Colonic mucosa (tissue), 4 donors: ENCODE results near the gene DLG2. TPM values are rescaled to one million over a fixed set of nuclear protein-coding genes. Genes with fewer than 3 reads are reported as not detected.

Experiments
- DNase-seq: peaks from one replicate; pipeline ENCODE4 v3.0.0-alpha.2; 2020
- H3K27ac ChIP-seq: fragments of 200-600 bp; one replicate; pipeline ENCODE4 v1.8.0; 2021
- H3K27me3 ChIP-seq: fragments of 200-600 bp; one replicate; pipeline ENCODE4 v1.8.0; 2021
- H3K36me3 ChIP-seq: fragments of 200-600 bp; one replicate; pipeline ENCODE4 v1.8.0; 2021
- H3K4me1 ChIP-seq: fragments of 200-600 bp; one replicate; pipeline ENCODE4 v1.8.0; 2021; ENCODE audit warnings: mild to moderate bottlenecking
- H3K4me3 ChIP-seq: fragments of 200-600 bp; one replicate; pipeline ENCODE4 v1.8.0; 2021
- H3K9ac ChIP-seq, 2 donors: one replicate each; pipeline ENCODE4 v1.7.0; 2013; ENCODE audit warnings: control low read depth in 2 of 2, low read depth in 2 of 2, low read length in 2 of 2
- H3K9me3 ChIP-seq: fragments of 200-600 bp; one replicate; pipeline ENCODE4 v1.8.0; 2021
- intact Hi-C: fragments of 100-400 bp; cut with DNase I; formaldehyde crosslinking; loops from one replicate; pipeline ENCODE4 v1.14.1; 2022
- total RNA-seq, 2 donors: library from RNA; stranded (reverse); fragmentation: NEBNext Ultra II Directional in 1 of 2; extraction: Animal tissue kit (Norgen Biotek cat#: 25700) in 1 of 2; gene quantifications; one replicate each; pipeline ENCODE4 v1.2.1, GENCODE V29; 2021
- TF ChIP-seq, protein P1 (sequence below): fragments of 200-600 bp; IDR thresholded peaks from one replicate; pipeline ENCODE4 v1.8.0; 2022; ENCODE audit warnings: antibody characterized with exemption, mild to moderate bottlenecking
- donor health status: healthy.
- donor health status: DM: no; HTN: no; CAD: no.
- donor health status: DM: no; HTN: no; CAD: no.

The DLG2 gene
- total RNA-seq, 2 donors from 2014 or later = 1.4 to 3.3 TPM

DNA sequence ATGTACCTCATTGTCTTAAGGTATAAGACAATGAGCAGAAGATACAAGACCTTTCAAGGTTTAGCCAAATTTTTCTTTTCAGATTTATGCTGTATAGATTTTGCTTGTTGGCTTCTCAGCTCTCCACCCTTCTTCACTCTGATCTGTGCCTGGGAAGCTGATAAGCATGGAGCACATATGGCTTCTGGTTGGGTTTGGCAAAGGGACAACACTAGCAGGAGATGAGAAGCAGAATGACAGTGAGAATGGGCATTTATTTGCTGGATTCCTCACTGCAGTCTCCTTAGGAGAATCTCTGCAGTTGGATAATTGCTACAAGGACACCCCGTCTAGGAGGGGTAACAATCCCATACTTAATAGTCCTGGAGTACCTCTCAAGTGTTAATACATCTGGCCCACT lies 1866.2 kb downstream of the DLG2 start:
- H3K9me3 ChIP-seq = no peaks in the 10 kb centered on the region
- no peak overlapping the region for H3K27ac ChIP-seq
- no peaks in the 10 kb centered on the region for H3K4me1 ChIP-seq
- TF ChIP-seq, protein P1, sequence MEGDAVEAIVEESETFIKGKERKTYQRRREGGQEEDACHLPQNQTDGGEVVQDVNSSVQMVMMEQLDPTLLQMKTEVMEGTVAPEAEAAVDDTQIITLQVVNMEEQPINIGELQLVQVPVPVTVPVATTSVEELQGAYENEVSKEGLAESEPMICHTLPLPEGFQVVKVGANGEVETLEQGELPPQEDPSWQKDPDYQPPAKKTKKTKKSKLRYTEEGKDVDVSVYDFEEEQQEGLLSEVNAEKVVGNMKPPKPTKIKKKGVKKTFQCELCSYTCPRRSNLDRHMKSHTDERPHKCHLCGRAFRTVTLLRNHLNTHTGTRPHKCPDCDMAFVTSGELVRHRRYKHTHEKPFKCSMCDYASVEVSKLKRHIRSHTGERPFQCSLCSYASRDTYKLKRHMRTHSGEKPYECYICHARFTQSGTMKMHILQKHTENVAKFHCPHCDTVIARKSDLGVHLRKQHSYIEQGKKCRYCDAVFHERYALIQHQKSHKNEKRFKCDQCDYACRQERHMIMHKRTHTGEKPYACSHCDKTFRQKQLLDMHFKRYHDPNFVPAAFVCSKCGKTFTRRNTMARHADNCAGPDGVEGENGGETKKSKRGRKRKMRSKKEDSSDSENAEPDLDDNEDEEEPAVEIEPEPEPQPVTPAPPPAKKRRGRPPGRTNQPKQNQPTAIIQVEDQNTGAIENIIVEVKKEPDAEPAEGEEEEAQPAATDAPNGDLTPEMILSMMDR = no peak
- H3K27me3 ChIP-seq = no peaks in the 10 kb centered on the region
- intact Hi-C loops = no loop called here
- H3K36me3 ChIP-seq = no peaks in the 10 kb centered on the region
- no peak overlapping the region for H3K9ac ChIP-seq
- H3K4me3 ChIP-seq = no peak overlapping the region
- no peak for DNase-seq

DNA sequence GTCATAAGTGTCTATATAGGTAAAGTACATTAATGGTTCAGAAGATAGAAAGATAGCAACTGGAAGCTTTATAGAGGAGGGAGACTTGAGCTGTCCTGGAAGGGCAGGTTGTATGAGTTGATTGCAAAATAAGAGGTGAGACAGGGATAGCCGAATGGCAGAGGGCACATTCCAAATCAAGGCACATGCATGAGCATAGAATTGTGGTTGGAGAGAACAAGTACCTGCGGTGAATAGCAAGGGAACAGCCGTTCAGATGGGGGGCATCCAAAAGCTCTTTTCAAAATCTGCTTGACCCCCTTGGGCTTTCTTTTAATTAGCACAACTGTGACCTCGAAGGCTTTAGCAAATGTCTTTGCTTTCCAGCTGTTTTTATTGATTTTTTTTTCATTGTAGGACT lies 1868.0 kb downstream of the DLG2 start:
- Histone ChIP-seq H3K27me3 (no peaks in the 10 kb centered on the region), H3K27ac (no peak overlapping the region), H3K9me3 (no peaks in the 10 kb centered on the region), H3K4me1 (no peaks in the 10 kb centered on the region), H3K36me3 (no peaks in the 10 kb centered on the region), H3K9ac (no peak overlapping the region), H3K4me3 (no peak overlapping the region)
- intact Hi-C loops = no loop called here
- no peak for DNase-seq
- TF ChIP-seq, protein P1 = no peak

DNA sequence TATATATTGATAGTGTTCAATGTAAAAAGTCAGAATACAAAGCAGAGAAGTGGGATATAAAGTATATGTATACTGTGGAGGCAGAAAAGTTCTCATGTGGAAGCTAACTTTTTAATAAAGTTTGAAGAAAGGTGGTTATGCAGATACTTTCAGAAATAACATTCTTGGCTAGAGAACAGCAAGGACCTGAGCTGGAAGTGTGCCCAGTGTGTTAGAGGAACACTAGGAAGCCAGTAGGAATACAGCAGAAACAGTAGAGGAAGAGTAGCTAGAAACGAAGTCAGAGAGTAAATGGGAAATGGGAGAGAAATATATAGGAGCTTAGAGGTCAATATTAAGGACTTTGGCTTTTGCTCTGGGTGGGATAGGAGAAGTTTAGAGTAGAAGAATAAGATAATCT lies 1876.1 kb downstream of the DLG2 start:
- no peaks in the 10 kb centered on the region for H3K27me3 ChIP-seq
- intact Hi-C loops = no loop called here
- no peaks in the 10 kb centered on the region for H3K36me3 ChIP-seq
- no peaks in the 10 kb centered on the region for H3K4me1 ChIP-seq
- no peak overlapping the region for H3K9ac ChIP-seq
- no peak overlapping the region for H3K27ac ChIP-seq
- no peaks in the 10 kb centered on the region for H3K9me3 ChIP-seq
- no peak for DNase-seq
- TF ChIP-seq, protein P1 = no peak
- H3K4me3 ChIP-seq = no peak overlapping the region

DNA sequence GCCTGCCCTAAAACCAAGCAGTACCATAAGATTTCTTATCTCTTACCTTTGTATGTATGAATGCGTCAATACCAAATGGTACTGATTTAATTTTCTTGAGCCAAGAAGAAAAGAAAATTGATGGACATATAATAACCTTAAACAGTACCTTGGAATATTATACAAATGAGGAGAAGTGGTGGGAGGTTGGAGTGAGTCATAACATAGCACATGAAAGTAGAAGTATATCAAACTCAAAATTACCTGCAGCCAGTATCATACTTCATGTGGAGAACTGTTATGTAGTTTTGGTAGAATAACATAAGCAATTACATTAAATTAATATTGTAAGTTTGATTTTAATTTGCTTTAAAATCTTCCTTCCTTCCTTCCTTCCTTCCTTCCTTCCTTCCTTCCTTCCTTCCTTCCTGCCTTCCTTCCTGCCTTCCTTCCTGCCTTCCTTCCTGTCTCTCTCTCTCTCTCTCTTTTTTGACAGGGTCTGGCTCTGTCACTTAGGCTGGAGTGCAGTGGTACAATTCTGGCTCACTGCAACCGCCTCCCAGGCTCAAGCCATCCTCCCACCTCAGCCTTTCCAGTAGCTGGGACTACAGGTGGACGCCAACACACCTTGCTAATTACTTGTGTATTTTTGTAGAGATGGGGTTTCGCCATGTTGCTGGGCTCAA lies 1880.1 kb downstream of the DLG2 start:
- no peak for DNase-seq
- intact Hi-C loops = no loop called here
- no peaks in the 10 kb centered on the region for H3K4me1 ChIP-seq
- H3K27me3 ChIP-seq = no peaks in the 10 kb centered on the region
- H3K36me3 ChIP-seq = no peaks in the 10 kb centered on the region
- H3K4me3 ChIP-seq = no peak overlapping the region
- TF ChIP-seq, protein P1 = no peak
- no peak overlapping the region for H3K27ac ChIP-seq
- no peaks in the 10 kb centered on the region for H3K9me3 ChIP-seq
- no peak overlapping the region for H3K9ac ChIP-seq

DNA sequence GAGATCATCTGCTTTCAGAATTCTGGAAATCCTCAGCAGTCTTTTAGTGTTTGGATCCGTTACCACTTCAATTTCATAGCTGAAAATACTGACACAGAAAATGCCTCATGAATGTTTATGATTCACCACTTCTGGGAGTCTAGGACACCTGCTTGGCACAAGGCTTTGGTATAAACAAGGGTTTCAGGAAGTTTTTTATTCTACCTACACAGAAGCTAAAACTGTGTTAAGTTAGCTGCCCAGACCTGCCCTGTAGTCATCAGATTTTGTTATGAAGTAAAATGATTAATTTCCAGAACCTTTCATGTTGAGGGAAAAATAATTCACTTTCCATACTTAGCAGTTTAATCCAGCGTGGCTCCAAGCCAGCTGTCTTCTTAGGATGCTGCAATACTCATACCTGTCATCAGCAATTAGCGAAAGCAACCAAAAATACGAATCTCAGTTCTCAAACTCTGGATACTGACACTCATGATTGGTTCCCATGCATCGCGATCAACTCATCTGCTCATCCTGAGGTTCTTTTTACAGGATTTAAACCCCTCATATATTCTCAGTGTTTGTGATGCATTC lies 1882.4 kb downstream of the DLG2 start:
- H3K27me3 ChIP-seq = no peaks in the 10 kb centered on the region
- no peak overlapping the region for H3K4me3 ChIP-seq
- H3K36me3 ChIP-seq = no peaks in the 10 kb centered on the region
- TF ChIP-seq, protein P1 = no peak
- no peak overlapping the region for H3K27ac ChIP-seq
- no peaks in the 10 kb centered on the region for H3K9me3 ChIP-seq
- intact Hi-C loops = no loop called here
- DNase-seq = no peak
- no peaks in the 10 kb centered on the region for H3K4me1 ChIP-seq
- H3K9ac ChIP-seq = no peak overlapping the region
